Measurements from ENCODE around the gene TMEM198. TPM values are rescaled to one million over a fixed set of nuclear protein-coding genes. Genes with fewer than 3 reads are reported as not detected.

The TMEM198 gene
- total and polyA plus RNA-seq, 2 experiments from 2014 or later: 5.6 to 13.7 TPM

DNA sequence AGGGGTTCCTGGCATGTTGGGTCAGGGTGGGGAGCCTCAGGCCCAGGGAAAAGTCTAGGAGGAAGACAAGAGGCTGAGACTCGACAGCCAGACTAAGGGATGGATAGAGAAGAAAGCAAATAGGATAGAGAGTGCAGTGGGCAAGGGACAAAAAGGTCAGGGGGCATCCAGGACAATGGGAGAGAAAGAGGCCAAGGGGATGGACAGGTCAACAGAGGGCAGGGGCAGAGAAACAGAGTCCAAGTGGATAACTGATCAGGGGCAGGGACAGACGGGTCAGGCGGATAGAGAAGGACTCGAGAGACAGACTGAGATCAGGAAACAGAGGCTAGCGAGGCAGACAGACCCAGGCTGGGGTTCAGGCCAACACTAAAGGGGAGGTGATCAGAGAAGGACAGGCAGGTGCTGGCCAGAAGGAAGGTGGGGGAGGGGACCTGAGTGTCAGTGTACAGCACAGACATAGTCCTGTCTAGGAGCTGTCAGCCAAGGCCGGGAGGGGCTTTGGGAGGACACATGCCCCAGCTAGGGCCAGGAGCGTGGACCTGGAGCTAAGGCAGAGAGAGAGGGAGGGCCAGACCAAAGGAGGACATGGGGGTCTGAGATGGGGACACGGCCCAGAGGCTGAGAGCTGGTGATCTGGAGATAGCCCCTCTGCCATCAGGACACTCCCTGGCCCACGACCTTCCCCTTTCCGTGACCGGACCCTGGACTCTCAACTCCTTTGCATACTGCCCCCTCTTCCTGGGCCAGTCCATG lies 17.3 kb upstream of the TMEM198 start (continued):
- TF ChIP-seq, protein P1, sequence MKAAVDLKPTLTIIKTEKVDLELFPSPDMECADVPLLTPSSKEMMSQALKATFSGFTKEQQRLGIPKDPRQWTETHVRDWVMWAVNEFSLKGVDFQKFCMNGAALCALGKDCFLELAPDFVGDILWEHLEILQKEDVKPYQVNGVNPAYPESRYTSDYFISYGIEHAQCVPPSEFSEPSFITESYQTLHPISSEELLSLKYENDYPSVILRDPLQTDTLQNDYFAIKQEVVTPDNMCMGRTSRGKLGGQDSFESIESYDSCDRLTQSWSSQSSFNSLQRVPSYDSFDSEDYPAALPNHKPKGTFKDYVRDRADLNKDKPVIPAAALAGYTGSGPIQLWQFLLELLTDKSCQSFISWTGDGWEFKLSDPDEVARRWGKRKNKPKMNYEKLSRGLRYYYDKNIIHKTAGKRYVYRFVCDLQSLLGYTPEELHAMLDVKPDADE (IDR thresholded peaks at IDR 0.05): no peak
- TF ChIP-seq, protein P2, sequence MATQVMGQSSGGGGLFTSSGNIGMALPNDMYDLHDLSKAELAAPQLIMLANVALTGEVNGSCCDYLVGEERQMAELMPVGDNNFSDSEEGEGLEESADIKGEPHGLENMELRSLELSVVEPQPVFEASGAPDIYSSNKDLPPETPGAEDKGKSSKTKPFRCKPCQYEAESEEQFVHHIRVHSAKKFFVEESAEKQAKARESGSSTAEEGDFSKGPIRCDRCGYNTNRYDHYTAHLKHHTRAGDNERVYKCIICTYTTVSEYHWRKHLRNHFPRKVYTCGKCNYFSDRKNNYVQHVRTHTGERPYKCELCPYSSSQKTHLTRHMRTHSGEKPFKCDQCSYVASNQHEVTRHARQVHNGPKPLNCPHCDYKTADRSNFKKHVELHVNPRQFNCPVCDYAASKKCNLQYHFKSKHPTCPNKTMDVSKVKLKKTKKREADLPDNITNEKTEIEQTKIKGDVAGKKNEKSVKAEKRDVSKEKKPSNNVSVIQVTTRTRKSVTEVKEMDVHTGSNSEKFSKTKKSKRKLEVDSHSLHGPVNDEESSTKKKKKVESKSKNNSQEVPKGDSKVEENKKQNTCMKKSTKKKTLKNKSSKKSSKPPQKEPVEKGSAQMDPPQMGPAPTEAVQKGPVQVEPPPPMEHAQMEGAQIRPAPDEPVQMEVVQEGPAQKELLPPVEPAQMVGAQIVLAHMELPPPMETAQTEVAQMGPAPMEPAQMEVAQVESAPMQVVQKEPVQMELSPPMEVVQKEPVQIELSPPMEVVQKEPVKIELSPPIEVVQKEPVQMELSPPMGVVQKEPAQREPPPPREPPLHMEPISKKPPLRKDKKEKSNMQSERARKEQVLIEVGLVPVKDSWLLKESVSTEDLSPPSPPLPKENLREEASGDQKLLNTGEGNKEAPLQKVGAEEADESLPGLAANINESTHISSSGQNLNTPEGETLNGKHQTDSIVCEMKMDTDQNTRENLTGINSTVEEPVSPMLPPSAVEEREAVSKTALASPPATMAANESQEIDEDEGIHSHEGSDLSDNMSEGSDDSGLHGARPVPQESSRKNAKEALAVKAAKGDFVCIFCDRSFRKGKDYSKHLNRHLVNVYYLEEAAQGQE (IDR thresholded peaks at IDR 0.05; ENCODE audit: unreplicated experiment): no peak
- TF ChIP-seq EZH2 (IDR thresholded peaks at IDR 0.05; ENCODE audit: low read depth, unreplicated experiment) (no peak), STAT1 (IDR thresholded peaks at IDR 0.05; ENCODE audit: unreplicated experiment) (no peak), ZNF331 (CRISPR knock-in tag; IDR thresholded peaks at IDR 0.05; ENCODE audit: low read depth) (no peak), JUNB (IDR thresholded peaks at IDR 0.05; ENCODE audit: unreplicated experiment) (no peak), ZNF114 (CRISPR knock-in tag; IDR thresholded peaks at IDR 0.05) (no peak)

- TF ChIP-seq JUNB (IDR thresholded peaks at IDR 0.05; ENCODE audit: unreplicated experiment) (no peak), EZH2phosphoT487 (IDR thresholded peaks at IDR 0.05; ENCODE audit: unreplicated experiment) (no peak), POLR2AphosphoS5 (IDR thresholded peaks at IDR 0.05; ENCODE audit: low read depth) (no peak)
- TF ChIP-seq, protein P3, sequence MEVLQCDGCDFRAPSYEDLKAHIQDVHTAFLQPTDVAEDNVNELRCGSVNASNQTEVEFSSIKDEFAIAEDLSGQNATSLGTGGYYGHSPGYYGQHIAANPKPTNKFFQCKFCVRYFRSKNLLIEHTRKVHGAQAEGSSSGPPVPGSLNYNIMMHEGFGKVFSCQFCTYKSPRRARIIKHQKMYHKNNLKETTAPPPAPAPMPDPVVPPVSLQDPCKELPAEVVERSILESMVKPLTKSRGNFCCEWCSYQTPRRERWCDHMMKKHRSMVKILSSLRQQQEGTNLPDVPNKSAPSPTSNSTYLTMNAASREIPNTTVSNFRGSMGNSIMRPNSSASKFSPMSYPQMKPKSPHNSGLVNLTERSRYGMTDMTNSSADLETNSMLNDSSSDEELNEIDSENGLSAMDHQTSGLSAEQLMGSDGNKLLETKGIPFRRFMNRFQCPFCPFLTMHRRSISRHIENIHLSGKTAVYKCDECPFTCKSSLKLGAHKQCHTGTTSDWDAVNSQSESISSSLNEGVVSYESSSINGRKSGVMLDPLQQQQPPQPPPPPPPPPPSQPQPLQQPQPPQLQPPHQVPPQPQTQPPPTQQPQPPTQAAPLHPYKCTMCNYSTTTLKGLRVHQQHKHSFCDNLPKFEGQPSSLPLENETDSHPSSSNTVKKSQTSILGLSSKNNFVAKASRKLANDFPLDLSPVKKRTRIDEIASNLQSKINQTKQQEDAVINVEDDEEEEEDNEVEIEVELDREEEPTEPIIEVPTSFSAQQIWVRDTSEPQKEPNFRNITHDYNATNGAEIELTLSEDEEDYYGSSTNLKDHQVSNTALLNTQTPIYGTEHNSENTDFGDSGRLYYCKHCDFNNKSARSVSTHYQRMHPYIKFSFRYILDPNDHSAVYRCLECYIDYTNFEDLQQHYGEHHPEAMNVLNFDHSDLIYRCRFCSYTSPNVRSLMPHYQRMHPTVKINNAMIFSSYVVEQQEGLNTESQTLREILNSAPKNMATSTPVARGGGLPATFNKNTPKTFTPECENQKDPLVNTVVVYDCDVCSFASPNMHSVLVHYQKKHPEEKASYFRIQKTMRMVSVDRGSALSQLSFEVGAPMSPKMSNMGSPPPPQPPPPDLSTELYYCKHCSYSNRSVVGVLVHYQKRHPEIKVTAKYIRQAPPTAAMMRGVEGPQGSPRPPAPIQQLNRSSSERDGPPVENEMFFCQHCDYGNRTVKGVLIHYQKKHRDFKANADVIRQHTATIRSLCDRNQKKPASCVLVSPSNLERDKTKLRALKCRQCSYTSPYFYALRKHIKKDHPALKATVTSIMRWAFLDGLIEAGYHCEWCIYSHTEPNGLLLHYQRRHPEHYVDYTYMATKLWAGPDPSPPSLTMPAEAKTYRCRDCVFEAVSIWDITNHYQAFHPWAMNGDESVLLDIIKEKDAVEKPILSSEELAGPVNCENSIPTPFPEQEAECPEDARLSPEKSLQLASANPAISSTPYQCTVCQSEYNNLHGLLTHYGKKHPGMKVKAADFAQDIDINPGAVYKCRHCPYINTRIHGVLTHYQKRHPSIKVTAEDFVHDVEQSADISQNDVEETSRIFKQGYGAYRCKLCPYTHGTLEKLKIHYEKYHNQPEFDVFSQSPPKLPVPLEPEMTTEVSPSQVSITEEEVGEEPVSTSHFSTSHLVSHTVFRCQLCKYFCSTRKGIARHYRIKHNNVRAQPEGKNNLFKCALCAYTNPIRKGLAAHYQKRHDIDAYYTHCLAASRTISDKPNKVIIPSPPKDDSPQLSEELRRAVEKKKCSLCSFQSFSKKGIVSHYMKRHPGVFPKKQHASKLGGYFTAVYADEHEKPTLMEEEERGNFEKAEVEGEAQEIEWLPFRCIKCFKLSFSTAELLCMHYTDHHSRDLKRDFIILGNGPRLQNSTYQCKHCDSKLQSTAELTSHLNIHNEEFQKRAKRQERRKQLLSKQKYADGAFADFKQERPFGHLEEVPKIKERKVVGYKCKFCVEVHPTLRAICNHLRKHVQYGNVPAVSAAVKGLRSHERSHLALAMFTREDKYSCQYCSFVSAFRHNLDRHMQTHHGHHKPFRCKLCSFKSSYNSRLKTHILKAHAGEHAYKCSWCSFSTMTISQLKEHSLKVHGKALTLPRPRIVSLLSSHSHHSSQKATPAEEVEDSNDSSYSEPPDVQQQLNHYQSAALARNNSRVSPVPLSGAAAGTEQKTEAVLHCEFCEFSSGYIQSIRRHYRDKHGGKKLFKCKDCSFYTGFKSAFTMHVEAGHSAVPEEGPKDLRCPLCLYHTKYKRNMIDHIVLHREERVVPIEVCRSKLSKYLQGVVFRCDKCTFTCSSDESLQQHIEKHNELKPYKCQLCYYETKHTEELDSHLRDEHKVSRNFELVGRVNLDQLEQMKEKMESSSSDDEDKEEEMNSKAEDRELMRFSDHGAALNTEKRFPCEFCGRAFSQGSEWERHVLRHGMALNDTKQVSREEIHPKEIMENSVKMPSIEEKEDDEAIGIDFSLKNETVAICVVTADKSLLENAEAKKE (CRISPR knock-in tag; IDR thresholded peaks at IDR 0.05): no peak
- Histone ChIP-seq H3K79me2 (replicated peaks; ENCODE audit: insufficient read depth) (no peaks in the 10 kb centered on the region), H3K27me3 (ENCODE audit: insufficient read depth) (peaks cover 39% of the 10 kb centered on the region), H2AFZ (no peak overlapping the region), H3K4me3 (no peak overlapping the region), H4K20me1 (replicated peaks; ENCODE audit: insufficient read depth) (no peaks in the 10 kb centered on the region), H3F3A (replicated peaks; ENCODE audit: low read depth) (peaks cover 17% of the 10 kb centered on the region), H3K27ac (ENCODE audit: low read depth) (no peak overlapping the region), H3K9me2 (ENCODE audit: insufficient read depth) (no peaks in the 10 kb centered on the region), H3K4me1 (ENCODE audit: insufficient read depth) (peaks cover 20% of the 10 kb centered on the region), H3K36me3 (ENCODE audit: insufficient read depth) (no peaks in the 10 kb centered on the region; the same call in 1 of the 2 replicates), H3K4me2 (no peak overlapping the region)
- H3K4me1 Mint-ChIP-seq: peaks cover 47% of the 10 kb centered on the region
- DNase-seq (ENCODE audit: low spot score): no peak
- no peak for ATAC-seq
- peaks cover 42% of the 10 kb centered on the region for H3K27me3 Mint-ChIP-seq (ENCODE audit: insufficient read depth, low read depth, poor library complexity)
- no peak overlapping the region for H3K4me3 Mint-ChIP-seq
- no peak overlapping the region for H3K27ac Mint-ChIP-seq
- no peaks in the 10 kb centered on the region; the same call in 2 of the 3 replicates for H3K36me3 Mint-ChIP-seq (ENCODE audit: low read depth)
- H3K9me3 Mint-ChIP-seq: no peaks in the 10 kb centered on the region
These were observed 16.8 kb upstream of the TMEM198 start for GRCh38 chr2:219527076-219527394.

Measured in GM23338 (cell line).